GM21528 (cell line): ENCODE results near the gene TAS2R38.
"Not testable (repeated sequence)": the region's sequence is repeated elsewhere in the genome, so short reads cannot be mapped to it uniquely, and the experiment has no call there.

ENCODE experiments used
- ATAC-seq: cut with Tn5 transposase; IDR thresholded peaks from one replicate; pipeline ENCODE4 v1.9.1; 2021; ENCODE audit warnings: mild to moderate bottlenecking, moderate library complexity; ENCODE audit not compliant: unreplicated experiment, low FRiP score

Gene TAS2R38

DNA sequence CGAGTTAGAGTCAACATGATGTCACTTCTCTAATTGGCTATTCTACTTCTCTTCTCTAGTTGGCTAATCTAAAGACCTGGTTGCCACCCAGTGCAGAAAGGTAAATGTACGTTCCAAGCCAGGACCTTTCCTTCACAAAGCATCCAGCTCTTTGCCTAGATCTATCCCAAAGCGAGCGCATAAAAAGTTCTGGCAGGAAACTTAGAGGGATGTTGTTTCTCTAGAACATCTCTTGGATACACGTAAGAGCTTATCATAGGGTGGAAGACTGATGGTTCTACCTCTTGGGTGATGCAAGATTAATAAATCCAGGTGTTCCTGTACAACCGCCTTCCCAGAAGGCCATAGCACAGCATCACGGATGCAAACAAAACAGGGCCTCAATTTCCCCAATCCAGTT, at the start of gene TAS2R38:
TSS of gene TAS2R38 (minus strand) at position 101 of the 400 bp plus-strand sequence. CDS start at position 17, 84 bp downstream.
- no peak for ATAC-seq

GRCh38 chr7:142018154-142018553, 44.6 kb upstream of the TAS2R38 start:
- no peak for ATAC-seq

- ATAC-seq, result no peak
Observed at GRCh38 chr7:142017451-142017850, 43.9 kb upstream of the TAS2R38 start.

DNA sequence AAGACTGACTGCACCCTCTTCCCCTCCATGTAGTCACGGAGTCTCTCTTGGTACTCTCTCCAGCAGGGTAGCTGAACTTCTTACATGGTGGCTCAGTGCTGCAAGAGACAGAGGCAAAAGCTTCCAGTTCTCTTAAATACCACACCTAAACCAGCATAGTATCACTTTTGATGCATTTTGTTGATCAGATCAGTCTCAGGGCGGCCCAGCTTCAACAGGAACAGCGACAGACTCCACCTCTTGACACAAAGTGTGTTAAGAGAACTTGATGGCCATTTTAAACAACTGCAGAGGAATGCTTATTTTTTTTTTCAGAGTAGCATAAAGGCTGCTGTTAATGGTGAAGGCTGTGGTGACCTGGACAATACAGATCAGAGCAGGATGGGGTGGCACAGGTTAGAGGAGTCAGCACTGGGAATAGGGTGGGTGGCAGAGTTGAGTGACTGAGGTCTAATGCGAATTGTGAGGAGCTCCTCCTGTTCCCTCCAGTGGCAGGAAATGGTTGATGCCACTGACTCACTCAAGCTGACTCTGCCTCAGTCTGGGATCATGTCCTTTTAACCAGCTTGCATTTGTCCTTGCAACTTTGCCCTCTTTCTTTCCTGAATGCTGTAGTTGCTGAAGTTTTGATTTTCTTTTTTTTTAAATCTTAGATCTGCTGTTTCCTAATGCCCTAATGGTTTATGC, 39.4 kb upstream of the TAS2R38 start:
- ATAC-seq, result no peak

GRCh38 chr7:142010952-142011548, 37.5 kb upstream of the TAS2R38 start:
- no peak for ATAC-seq

- no peak for ATAC-seq
Observed at GRCh38 chr7:142009187-142009586, 35.6 kb upstream of the TAS2R38 start.

- ATAC-seq, result no peak
Observed at GRCh38 chr7:142006577-142006976, 33.0 kb upstream of the TAS2R38 start.

GRCh38 chr7:142002179-142002578, 28.6 kb upstream of the TAS2R38 start:
- ATAC-seq, result no peak

- no peak for ATAC-seq
Observed at GRCh38 chr7:142001163-142001874, 27.7 kb upstream of the TAS2R38 start.

DNA sequence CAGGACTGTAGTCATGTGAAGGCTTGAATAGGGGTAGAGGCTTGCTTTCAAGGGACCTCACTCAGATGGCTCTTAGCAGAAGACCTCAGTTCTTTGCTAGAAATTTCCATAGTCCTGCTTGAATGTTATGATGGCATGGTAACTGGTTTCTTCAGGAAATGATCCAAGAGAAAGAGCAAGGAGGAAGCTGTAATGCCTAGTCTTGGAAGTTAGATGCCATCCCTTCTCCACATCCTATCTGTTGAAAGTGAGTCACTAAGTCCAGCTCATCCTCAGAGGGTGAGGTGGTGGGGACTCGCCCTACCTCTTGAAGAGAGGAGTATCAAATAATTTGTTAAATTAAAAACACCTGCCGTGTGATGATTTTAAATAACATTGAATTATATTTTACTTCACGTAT, 26.7 kb upstream of the TAS2R38 start:
- ATAC-seq, result no peak

DNA sequence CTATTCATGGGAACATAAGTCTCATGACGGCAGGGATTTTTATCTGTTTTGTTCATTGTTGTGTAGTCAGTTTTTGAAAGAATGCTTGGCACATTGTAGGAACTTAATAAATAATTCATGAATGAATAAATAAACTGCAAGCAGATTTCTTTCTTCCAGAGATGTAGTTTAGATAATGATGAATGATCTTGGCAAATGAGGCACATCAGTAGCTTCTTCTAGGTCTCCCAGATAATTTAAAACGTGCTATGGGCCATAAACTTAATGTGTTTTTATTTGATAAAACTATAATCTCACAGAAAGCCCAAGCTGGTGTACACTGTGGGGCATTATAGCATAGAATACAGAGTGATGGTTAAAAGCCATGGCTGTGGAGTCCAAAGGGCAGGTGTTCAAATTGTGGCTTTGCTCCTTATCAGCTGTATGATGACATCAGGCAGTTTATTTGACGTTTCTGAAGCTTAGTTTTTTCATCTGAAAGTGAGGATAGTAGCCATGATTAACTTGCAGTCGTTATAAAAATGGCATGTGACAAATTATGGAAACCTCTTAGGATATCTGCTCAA, 25.6 kb upstream of the TAS2R38 start:
- ATAC-seq, result no peak

- ATAC-seq, result no peak
Observed at GRCh38 chr7:141993354-141993753, 19.8 kb upstream of the TAS2R38 start.

DNA sequence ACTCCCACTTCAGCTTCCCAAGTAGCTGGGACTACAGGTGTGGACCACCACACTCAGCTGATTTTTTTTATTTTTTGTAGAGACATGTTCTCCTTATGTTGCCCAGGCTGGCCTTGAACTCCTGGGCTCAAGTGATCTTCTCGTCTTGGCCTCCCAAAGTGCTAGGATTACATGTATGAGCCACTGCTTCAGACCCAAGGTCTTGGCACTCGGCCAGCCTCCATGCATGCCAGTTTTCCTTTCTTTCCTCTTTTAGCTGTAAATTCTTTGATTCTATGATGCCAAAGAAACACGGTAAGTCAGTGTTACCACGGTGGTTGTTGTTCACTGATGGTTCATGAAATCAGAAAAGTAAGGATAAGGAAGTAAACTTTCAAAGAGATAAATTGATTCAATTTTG, 19.1 kb upstream of the TAS2R38 start:
- ATAC-seq, result no peak

DNA sequence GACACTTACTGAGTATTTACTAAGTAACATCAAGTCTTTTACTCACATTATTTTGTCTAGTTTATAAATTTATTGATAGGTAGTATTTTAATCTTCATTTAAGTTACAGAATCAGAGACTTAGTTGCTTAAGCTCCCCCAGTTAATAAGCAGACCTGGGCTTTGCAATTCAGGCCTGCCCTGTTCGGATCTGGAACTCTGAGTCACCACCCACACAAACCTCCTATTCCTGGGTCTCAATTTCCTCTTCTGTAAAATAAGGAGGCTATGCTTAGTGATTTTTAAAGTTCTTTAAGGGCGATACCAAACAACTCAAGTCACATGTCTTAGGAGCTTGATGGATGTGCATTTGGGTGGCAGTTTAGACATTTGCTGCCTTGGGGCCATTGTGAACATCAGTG, 18.6 kb upstream of the TAS2R38 start:
- ATAC-seq, result no peak

GRCh38 chr7:141991140-141991539, 17.6 kb upstream of the TAS2R38 start:
- no peak for ATAC-seq

GRCh38 chr7:141990011-141990725, 16.6 kb upstream of the TAS2R38 start:
- ATAC-seq, result no peak

GRCh38 chr7:141987803-141988202, 14.2 kb upstream of the TAS2R38 start:
- ATAC-seq, result not testable (repeated sequence)

GRCh38 chr7:141986923-141987322, 13.3 kb upstream of the TAS2R38 start:
- no peak for ATAC-seq

DNA sequence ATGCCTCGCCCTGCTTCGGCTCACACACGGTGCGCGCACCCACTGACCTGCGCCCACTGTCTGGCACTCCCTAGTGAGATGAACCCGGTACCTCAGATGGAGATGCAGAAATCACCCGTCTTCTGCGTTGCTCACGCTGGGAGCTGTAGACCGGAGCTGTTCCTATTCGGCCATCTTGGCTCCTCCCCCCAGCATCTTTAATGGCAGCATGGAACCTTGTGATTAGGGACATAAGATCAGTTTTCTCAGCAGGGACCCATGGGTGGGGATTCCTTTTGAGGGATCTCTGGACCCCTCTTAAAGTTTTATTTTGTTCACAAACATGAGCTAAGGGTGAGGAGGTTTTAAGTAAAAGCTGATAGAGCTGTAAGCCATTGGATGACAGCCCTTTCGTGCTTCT, 12.4 kb upstream of the TAS2R38 start:
- ATAC-seq, result not testable (repeated sequence)

GRCh38 chr7:141979568-141979967, 6.0 kb upstream of the TAS2R38 start:
- no peak for ATAC-seq

GRCh38 chr7:141978351-141978750, 4.8 kb upstream of the TAS2R38 start:
- ATAC-seq, result no peak
